Measurements from ENCODE around the gene EPHB1. TPM values are rescaled to one million over a fixed set of nuclear protein-coding genes. Genes with fewer than 3 reads are reported as not detected.

The EPHB1 gene
- total RNA-seq, 3 donors from 2014 or later = 0.31 to 6.9 (median 0.64) TPM

DNA sequence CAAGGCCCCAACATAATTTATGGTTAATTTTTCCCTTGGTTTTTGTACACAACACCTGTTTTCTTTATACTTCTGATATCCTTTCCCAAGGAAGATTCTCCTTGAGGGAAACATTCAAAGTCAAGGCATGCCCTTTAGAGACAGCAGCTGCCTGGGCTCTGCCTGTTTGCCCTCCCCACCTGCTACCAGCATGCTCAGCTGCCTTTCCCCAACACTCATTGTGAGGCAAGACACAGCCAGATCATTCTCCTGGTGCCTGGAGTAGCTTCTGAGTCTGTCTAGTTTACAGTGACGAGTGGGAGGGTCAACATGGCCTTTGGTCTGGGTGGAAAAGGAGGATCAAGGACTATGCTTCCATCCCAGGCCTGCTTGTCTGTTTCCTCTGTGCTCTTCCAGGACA is 132.5 kb downstream of the EPHB1 start:
- H3K4me3 ChIP-seq = no peak overlapping the region
- no peaks in the 10 kb centered on the region for H3K4me1 ChIP-seq (ENCODE audit: low read depth)
- DNase-seq (no peak), ATAC-seq (no peak)
- TF ChIP-seq, protein P1, sequence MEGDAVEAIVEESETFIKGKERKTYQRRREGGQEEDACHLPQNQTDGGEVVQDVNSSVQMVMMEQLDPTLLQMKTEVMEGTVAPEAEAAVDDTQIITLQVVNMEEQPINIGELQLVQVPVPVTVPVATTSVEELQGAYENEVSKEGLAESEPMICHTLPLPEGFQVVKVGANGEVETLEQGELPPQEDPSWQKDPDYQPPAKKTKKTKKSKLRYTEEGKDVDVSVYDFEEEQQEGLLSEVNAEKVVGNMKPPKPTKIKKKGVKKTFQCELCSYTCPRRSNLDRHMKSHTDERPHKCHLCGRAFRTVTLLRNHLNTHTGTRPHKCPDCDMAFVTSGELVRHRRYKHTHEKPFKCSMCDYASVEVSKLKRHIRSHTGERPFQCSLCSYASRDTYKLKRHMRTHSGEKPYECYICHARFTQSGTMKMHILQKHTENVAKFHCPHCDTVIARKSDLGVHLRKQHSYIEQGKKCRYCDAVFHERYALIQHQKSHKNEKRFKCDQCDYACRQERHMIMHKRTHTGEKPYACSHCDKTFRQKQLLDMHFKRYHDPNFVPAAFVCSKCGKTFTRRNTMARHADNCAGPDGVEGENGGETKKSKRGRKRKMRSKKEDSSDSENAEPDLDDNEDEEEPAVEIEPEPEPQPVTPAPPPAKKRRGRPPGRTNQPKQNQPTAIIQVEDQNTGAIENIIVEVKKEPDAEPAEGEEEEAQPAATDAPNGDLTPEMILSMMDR (IDR thresholded peaks at IDR 0.05) = no peak
- no peaks in the 10 kb centered on the region for H3K9me3 ChIP-seq
- no peaks in the 10 kb centered on the region for H3K36me3 ChIP-seq (ENCODE audit: low read depth)
- intact Hi-C loops (cut with DNase I, micrococcal nuclease) = no loop called here

GRCh38 chr3:134928392-134928791 is 133.3 kb downstream of the EPHB1 start:
- TF ChIP-seq, protein P1 (IDR thresholded peaks at IDR 0.05) = no peak
- Histone ChIP-seq H3K4me3 (no peak overlapping the region), H3K36me3 (ENCODE audit: low read depth) (no peaks in the 10 kb centered on the region), H3K9me3 (no peaks in the 10 kb centered on the region), H3K4me1 (ENCODE audit: low read depth) (no peaks in the 10 kb centered on the region)
- intact Hi-C loops (cut with DNase I, micrococcal nuclease) = no loop called here
- ATAC-seq (no peak), DNase-seq (no peak)

DNA sequence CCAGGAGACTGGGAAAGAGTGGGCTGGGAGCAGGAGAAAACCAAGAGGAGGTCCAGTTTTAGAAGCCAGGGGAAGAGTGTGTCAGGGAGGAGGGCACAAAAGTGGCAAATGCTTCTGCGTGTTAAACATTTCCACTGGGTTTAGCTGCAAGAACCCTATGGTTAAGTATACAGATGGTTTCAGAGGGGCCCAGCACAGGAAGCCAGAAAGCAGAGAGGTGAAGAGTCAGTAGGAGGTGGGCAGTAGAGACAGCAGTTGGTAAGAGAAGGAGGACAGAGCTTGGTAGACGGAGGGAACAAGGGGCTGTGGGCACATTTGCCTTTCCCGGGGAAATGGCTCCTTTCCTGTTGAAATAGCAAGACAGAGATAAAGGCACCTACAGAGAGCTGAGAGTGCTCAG is 133.8 kb downstream of the EPHB1 start:
- no peaks in the 10 kb centered on the region for H3K9me3 ChIP-seq
- H3K4me3 ChIP-seq = no peak overlapping the region
- no peaks in the 10 kb centered on the region for H3K4me1 ChIP-seq (ENCODE audit: low read depth)
- TF ChIP-seq, protein P1 (IDR thresholded peaks at IDR 0.05) = no peak
- intact Hi-C loops (cut with DNase I, micrococcal nuclease) = no loop called here
- no peaks in the 10 kb centered on the region for H3K36me3 ChIP-seq (ENCODE audit: low read depth)
- ATAC-seq (no peak), DNase-seq (no peak)

DNA sequence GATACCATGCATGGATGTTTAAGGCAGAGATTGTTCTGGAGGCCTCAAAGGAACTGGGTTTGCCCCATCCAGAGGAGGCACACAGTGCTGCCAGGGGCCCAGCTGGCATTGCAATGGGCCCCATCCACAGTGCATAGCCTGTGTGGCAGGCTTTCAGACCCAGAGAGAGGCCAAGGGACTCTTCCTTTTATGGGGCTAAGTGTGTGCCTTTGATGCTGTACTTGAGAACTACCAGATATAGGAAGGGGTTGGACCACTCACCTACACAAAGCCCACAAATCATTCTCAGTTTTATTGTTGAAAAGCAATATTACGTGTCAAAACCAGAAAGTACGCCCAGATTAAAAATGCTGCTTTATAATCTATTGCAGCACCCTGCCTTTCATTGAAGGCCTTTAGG is 134.9 kb downstream of the EPHB1 start:
- no peaks in the 10 kb centered on the region for H3K36me3 ChIP-seq (ENCODE audit: low read depth)
- no peaks in the 10 kb centered on the region for H3K4me1 ChIP-seq (ENCODE audit: low read depth)

DNA sequence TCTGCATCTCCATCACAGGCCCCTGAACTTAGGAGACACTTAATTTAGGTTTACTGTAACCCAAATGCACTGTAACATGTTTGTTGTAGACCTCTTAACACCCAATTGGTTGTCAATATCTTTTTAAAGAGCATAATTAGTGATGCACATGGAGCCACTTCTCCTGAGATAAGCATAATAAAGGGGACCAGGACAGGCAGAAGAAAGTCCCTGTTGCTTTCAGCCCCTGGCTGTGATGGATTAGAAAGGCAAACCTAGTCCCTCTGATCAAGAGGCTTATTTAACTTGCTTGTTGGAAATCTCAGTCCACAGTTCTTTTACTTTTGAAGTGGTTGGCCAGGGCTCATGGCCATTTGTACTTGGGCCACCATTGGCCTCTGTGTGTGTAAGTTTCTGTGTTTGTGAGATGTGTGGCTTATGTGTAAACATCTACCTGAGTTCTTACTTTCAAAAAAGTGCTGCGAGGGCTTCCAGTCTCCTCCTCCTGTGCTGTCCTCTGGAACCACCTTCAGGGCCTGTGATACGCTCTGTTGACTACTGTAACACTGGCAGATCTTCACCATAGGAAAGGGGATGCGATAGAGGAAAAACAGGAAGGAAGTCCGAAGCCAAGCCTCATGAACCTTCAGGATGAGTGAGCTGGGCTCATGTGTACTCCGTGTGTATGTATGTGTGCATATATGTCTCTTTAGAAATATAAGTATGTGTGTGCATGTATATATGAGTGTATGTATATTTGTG is 136.2 kb downstream of the EPHB1 start:
- H3K4me3 ChIP-seq = no peak overlapping the region
- no peak for ATAC-seq
- intact Hi-C loops (cut with DNase I, micrococcal nuclease) = no loop called here
- DNase-seq = no peak
- H3K4me1 ChIP-seq (ENCODE audit: low read depth) = no peaks in the 10 kb centered on the region
- TF ChIP-seq, protein P1 (IDR thresholded peaks at IDR 0.05) = no peak
- no peaks in the 10 kb centered on the region for H3K36me3 ChIP-seq (ENCODE audit: low read depth)
- H3K9me3 ChIP-seq = no peaks in the 10 kb centered on the region

More for the DNA sequence above, 134.9 kb downstream of the EPHB1 start:
- intact Hi-C loops (cut with DNase I, micrococcal nuclease) = no loop called here
- TF ChIP-seq, protein P1 (IDR thresholded peaks at IDR 0.05) = no peak
- Histone ChIP-seq H3K4me3 (no peak overlapping the region), H3K9me3 (no peaks in the 10 kb centered on the region)
- ATAC-seq (no peak), DNase-seq (no peak)
